HepG2 (cell line): ENCODE results near the gene SRP72. TPM values are rescaled to one million over a fixed set of nuclear protein-coding genes. Genes with fewer than 3 reads are reported as not detected.

Source experiments
- ARID5B ChIP-seq: IDR thresholded peaks from 2 replicates; pipeline ENCODE4 v1.4.0; 2020; ENCODE audit warnings: mild to moderate bottlenecking, missing genetic modification reagents
- ATF3 ChIP-seq: sonication (generic); formaldehyde crosslinking; IDR thresholded peaks from 2 replicates; pipeline ENCODE4 v1.4.0; 2020; ENCODE audit warnings: missing genetic modification reagents
- BCL3 ChIP-seq: sonication (generic); formaldehyde crosslinking; IDR thresholded peaks from 2 replicates; pipeline ENCODE4 v1.5.1; 2020; ENCODE audit warnings: mild to moderate bottlenecking, missing genetic modification reagents, moderate library complexity
- BCLAF1 ChIP-seq: fragments of 450-650 bp; IDR thresholded peaks from 2 replicates; pipeline ENCODE4 v1.6.1; 2017; ENCODE audit warnings: mild to moderate bottlenecking
- BRD4 ChIP-seq: sonication (generic); formaldehyde crosslinking; IDR thresholded peaks from 2 replicates; pipeline ENCODE4 v1.4.0; 2020; ENCODE audit warnings: missing genetic modification reagents
- CAMTA2 ChIP-seq: sonication (generic); formaldehyde crosslinking; IDR thresholded peaks from 2 replicates; pipeline ENCODE4 v1.4.0; 2020; ENCODE audit warnings: mild to moderate bottlenecking, missing genetic modification reagents, borderline replicate concordance
- CENPT ChIP-seq: sonication (generic); formaldehyde crosslinking; IDR thresholded peaks from 2 replicates; pipeline ENCODE4 v1.8.0; 2022; ENCODE audit warnings: low read depth, mild to moderate bottlenecking, moderate library complexity, missing genetic modification reagents
- ELF1 ChIP-seq: sonication (generic); formaldehyde crosslinking; IDR thresholded peaks from 2 replicates; pipeline ENCODE4 v1.4.0; 2020; ENCODE audit warnings: missing genetic modification reagents
- FIP1L1 ChIP-seq: fragments of 200-400 bp; formaldehyde crosslinking; IDR thresholded peaks from 2 replicates; pipeline ENCODE4 v1.6.1; 2018; ENCODE audit warnings: low read depth, mild to moderate bottlenecking, low read length, moderate library complexity, borderline replicate concordance; ENCODE audit not compliant: insufficient read depth
- HBP1 ChIP-seq: IDR thresholded peaks from 2 replicates; pipeline ENCODE4 v1.6.1; 2016; ENCODE audit warnings: low read depth, control low read depth
- IRF9 ChIP-seq: sonication (generic); formaldehyde crosslinking; IDR thresholded peaks from 2 replicates; pipeline ENCODE4 v1.8.0; 2022; ENCODE audit warnings: missing genetic modification reagents, mild to moderate bottlenecking, borderline replicate concordance
- LBX2 ChIP-seq: sonication (generic); formaldehyde crosslinking; IDR thresholded peaks from 2 replicates; pipeline ENCODE4 v1.5.0; 2020; ENCODE audit warnings: missing genetic modification reagents, mild to moderate bottlenecking, borderline replicate concordance
- RFX1 ChIP-seq: fragments of 450-650 bp; IDR thresholded peaks from 2 replicates; pipeline ENCODE4 v1.6.1; 2017
- SCMH1 ChIP-seq: sonication (generic); formaldehyde crosslinking; IDR thresholded peaks from 2 replicates; pipeline ENCODE4 v1.9.0; 2021; ENCODE audit warnings: missing genetic modification reagents, mild to moderate bottlenecking, borderline replicate concordance
- SMARCC2 ChIP-seq: fragments of 450-650 bp; IDR thresholded peaks from 2 replicates; pipeline ENCODE4 v1.6.1; 2017; ENCODE audit warnings: antibody characterized with exemption, mild to moderate bottlenecking
- ZFP90 ChIP-seq: sonication (generic); formaldehyde crosslinking; IDR thresholded peaks from 2 replicates; pipeline ENCODE4 v1.8.0; 2022; ENCODE audit warnings: missing genetic modification reagents, mild to moderate bottlenecking, inconsistent platforms, borderline replicate concordance
- polyA plus RNA-seq, 8 experiments: library from polyadenylated mRNA; depleted of rRNA in 3 of 8; stranded (reverse) in 7 of 8; unstranded in 1 of 8; fragments of >200 nt; fragmentation: Illumina TruSeq in 4 of 8; extraction: Trizol in 4 of 8; gene quantifications; 2 replicates each; pipeline versions ENCODE4 v1.2.1 to v1.2.3, GENCODE V29; 2011 to 2016; ENCODE audit warnings: low read depth in 4 of 8, missing spikeins in 1 of 8, mixed read lengths in 1 of 8; ENCODE audit not compliant: insufficient read depth in 1 of 8
- total RNA-seq, 5 experiments: library from RNA; depleted of rRNA; stranded (reverse); fragments of >200 nt; fragmentation: Illumina TruSeq; extraction: Trizol; gene quantifications; 2 replicates each; pipeline ENCODE4 v1.2.3, GENCODE V29; 2016; ENCODE audit warnings: low read depth in 1 of 5

Gene SRP72
- total and polyA plus RNA-seq, 2 of the 13 experiments (the other 11 are each of a cell fraction or from before 2014, with no cell fraction given): 64.9 to 75.6 TPM

- no peak for TF ChIP-seq ARID5B (CRISPR knock-in tag)
- no peak for TF ChIP-seq FIP1L1
- TF ChIP-seq SCMH1 (CRISPR knock-in tag): no peak
- no peak for TF ChIP-seq ATF3
- 0 out of 2 replicates have a peak, but pooled peaks have one; percentile 35 for TF ChIP-seq IRF9 (CRISPR knock-in tag)
- TF ChIP-seq ELF1 (CRISPR knock-in tag): peak; percentile 26; the same call in 1 of the 2 replicates
- peak; percentile 6; the same call in 1 of the 2 replicates for TF ChIP-seq HBP1 (CRISPR knock-in tag)
- no peak for TF ChIP-seq RFX1
- TF ChIP-seq ZFP90: peak; percentile 84
- TF ChIP-seq BRD4 (CRISPR knock-in tag): peak; percentile 31; the same call in 1 of the 2 replicates
- peak; percentile 15; the same call in 1 of the 2 replicates for TF ChIP-seq LBX2 (CRISPR knock-in tag)
- peak; percentile 35; the same call in 1 of the 2 replicates for TF ChIP-seq BCL3
- TF ChIP-seq SMARCC2: no peak
- TF ChIP-seq CENPT (CRISPR knock-in tag): no peak
- peak; percentile 78; the same call in 1 of the 2 replicates for TF ChIP-seq CAMTA2
- TF ChIP-seq BCLAF1: no peak
These were observed 32.1 kb upstream of the SRP72 start, which contains the start of gene PPAT (continued) for GRCh38 chr4:56435140-56435926.
